WI38 (cell line): ENCODE data around the gene MAP4K5.
"Not testable (repeated sequence)": the region's sequence is repeated elsewhere in the genome, so short reads cannot be mapped to it uniquely, and the experiment has no call there.

Experiments
- H3K4me3 ChIP-seq: 2 replicates; pipeline ENCODE4 v1.5.1; 2011; ENCODE audit warnings: low read depth, mild to moderate bottlenecking, control low read depth, low read length
- TF ChIP-seq, protein P1 (sequence below): IDR thresholded peaks from 2 replicates; pipeline ENCODE4 v1.5.1; 2012; ENCODE audit warnings: low read depth, mild to moderate bottlenecking, control low read depth, low read length

The MAP4K5 gene

DNA sequence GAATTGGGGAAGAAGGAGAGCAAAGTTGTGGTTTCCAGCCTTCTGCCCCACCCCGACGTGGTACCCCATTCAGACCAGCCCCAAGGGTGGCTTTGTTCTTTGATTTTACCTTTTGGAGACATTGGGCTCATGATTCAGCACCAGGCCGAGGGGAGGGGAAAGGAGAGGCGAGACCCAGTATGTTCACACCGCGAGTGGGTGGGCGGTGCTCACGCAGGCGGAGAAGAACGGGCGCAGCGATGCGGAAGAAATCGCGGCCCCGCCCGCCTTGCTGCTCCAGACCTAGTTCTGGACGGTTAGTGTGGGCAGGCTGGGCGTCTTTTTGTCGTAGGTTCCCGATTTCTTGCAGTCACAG, 28.5 kb upstream of the MAP4K5 start:
- TF ChIP-seq, protein P1, sequence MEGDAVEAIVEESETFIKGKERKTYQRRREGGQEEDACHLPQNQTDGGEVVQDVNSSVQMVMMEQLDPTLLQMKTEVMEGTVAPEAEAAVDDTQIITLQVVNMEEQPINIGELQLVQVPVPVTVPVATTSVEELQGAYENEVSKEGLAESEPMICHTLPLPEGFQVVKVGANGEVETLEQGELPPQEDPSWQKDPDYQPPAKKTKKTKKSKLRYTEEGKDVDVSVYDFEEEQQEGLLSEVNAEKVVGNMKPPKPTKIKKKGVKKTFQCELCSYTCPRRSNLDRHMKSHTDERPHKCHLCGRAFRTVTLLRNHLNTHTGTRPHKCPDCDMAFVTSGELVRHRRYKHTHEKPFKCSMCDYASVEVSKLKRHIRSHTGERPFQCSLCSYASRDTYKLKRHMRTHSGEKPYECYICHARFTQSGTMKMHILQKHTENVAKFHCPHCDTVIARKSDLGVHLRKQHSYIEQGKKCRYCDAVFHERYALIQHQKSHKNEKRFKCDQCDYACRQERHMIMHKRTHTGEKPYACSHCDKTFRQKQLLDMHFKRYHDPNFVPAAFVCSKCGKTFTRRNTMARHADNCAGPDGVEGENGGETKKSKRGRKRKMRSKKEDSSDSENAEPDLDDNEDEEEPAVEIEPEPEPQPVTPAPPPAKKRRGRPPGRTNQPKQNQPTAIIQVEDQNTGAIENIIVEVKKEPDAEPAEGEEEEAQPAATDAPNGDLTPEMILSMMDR, result no peak
- peak overlapping the region; percentile 80 for H3K4me3 ChIP-seq

DNA sequence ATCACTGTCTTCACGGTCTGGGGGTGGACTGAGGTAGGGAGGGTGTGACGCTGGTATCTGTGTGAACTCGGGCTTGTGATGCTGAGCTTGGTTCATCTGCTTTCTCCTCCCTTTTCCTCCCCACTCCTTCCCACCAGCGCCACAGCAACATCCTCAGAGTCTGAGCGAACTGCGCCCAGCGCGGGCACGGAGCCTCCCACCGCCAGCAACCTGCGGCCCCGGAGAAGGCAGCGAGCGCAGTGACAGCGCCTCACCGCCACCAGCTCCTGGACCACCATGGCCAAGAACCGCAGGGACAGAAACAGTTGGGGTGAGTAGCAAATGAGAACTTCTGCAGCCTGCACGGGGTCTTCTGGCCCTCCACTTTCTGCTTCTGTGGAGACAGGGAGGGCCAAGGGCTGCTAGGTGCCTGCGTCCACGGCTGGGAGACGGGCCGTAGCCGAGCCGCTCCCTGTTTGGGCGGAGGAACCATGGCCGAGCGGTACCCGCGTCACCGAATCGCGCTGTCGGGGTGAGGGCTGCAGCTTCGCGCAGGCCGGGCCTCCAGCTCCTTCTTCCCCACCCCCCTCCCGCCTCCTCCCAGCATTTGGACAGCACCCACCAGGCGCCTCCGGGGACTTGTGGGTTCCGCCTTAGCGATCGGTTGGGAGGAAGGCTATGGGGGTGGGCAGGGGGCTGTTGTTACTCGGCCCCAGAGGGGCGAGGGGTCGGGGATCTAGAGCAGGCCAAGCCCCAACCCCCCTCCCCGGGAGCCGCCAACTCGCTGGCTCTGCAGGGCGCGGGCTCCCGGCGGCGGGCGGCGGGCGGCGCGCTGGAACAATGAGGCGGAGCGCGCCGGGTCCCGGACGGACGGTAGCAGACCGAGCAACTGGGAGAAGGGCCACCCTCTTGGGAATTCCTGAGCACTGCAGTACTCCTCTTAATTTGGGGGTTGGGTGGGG, 27.9 kb upstream of the MAP4K5 start, which contains the start of gene ATL1:
Gene ATL1, plus strand, starts transcription at position 156 of the 941 bp plus-strand sequence. Its CDS starts 121 bp downstream, at position 277.
- TF ChIP-seq, protein P1, result no peak
- H3K4me3 ChIP-seq, result peak within 1 kb of the TSS; percentile 80

DNA sequence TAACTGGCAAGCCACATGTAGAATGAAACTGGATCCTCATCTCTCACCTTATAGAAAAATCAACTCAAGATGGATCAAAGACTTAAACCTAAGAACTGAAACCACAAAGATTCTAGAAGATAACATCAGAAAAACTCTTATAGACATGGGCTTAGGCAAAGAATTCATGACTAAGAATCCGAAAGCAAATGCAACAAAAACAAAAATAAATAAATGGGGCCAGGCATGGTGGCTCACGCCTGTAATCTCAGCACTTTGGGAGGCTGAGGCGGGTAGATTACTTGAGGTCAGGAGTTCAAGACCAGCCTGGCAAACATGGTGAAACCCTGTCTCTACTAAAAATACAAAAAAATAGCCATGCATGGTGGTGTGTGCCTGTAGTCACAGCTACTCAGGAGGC, 20.4 kb upstream of the MAP4K5 start:
- not testable (repeated sequence) for H3K4me3 ChIP-seq

DNA sequence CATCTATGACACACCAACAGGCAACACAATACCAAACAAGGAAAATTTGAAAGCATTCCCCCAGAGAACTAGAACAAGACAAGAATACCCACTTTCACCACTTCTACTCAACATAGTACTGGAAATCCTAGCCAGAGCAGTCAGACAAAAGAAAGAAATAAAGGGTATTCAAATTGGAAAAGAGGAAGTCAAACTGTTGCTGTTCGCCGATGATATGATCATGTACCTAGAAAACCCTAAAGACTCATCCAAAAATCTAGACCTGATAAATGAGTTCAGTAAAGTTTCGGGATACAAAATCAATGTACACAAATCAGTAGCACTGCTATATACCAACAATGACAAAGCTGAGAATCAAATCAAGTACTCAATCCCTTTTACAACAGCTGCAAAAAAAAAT, 19.5 kb upstream of the MAP4K5 start:
- TF ChIP-seq, protein P1, result no peak
- no peak overlapping the region for H3K4me3 ChIP-seq

DNA sequence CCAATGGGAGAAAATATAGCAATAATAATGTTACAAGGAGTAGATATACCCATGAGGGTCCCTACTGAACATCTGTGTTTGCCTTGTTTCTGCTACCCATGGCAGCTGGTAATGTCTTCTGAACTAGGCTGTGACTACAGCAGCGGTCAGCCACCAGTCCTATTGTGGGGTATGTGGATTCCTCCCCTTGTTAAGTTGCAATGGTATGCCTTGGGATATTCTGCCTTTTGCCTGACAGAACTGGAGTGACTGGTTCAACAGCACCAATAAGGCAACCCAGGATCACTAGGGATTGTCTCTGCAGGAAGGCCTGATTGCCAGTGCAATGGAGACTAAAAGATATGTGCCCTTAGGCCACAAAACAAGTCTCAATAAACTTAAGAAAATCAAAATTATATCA, 17.9 kb upstream of the MAP4K5 start:
- H3K4me3 ChIP-seq, result no peak overlapping the region
- TF ChIP-seq, protein P1, result no peak

DNA sequence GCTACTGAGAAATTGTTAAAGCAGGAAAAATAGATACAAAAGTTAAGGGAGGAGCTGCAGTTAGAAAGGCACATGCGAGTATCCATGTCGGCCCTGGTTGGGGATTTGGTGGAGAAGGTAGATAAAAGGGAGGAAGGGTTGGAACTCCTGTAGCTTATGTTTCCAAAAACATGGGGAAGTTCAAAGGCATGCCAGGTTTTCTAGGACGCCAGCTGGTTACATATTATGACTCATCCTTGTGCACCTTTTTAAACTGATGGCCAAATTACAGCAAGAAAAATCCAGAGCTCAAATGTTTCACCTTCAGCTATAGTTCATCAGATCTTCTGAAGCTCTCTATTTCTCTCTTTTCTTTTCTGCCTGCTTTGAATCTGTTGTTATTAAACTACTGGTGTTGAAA, 13.2 kb upstream of the MAP4K5 start:
- no peak overlapping the region for H3K4me3 ChIP-seq
- TF ChIP-seq, protein P1, result no peak

DNA sequence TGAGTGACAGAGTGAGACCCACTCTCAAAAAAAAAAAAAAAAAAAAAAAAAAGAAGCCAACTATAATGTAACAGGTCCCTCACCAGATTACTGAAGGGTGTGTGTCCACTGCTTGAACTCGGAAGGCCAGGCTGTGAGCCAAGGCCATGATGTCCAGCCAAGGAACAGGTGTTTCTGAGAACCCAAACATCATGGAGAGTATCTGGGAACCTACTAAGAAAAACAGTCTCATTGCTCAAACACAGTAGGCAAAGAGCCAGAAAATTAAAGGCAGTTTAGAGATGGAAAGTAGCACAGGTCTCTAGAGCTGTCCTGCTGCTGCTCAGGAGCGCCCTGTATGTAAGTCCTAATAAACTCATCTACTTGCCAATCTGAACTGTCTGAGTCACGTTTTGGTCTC, 12.5 kb upstream of the MAP4K5 start:
- H3K4me3 ChIP-seq, result no peak overlapping the region
- TF ChIP-seq, protein P1, result no peak

DNA sequence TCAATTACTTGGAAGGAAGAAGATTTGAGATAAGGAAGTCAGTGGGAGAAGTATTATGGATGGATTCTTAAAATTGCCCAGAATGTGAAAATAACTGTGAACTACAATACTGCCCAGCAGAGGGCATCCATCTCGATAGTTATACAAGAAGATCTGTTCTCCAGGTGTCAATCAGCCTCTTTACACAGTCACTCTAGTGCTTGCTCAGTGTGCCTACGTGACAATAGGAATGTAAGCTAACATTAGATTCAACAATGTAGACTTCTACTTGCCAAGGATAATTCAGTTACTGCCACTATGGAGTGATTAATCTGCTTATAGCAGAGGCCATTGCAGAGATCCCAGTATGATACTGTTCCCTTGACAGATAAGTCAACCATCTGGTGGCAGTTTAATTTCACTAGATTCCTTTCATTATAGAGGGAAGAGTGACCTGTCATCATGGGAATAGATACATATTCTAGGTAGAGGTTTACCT, 10.6 kb upstream of the MAP4K5 start:
- TF ChIP-seq, protein P1, result peak; percentile 36; the same call in 1 of the 2 replicates
- no peak overlapping the region for H3K4me3 ChIP-seq
